Limb (tissue), 2 donors: ENCODE results near the gene KLK7.

Experiments used
- DNase-seq, 2 donors: peaks; one replicate each; pipeline ENCODE4 v3.0.0-alpha.2; 2016; ENCODE audit errors: extremely low spot score in 2 of 2

The KLK7 gene

GRCh38 chr19:50983625-50984292, at the start of gene KLK7:
Gene KLK7, minus strand, starts transcription at chr19:50983917. Its CDS starts 1,518 bp downstream, at chr19:50982399.
- no peak for DNase-seq

GRCh38 chr19:51031880-51032225, 48.1 kb upstream of the KLK7 start:
- DNase-seq, result no peak

- no peak for DNase-seq
These were observed 47.6 kb upstream of the KLK7 start for GRCh38 chr19:51031220-51031879.

- no peak for DNase-seq
These were observed 46.9 kb upstream of the KLK7 start for GRCh38 chr19:51030631-51031030.

- DNase-seq, result no peak
These were observed 46.0 kb upstream of the KLK7 start for GRCh38 chr19:51029718-51030117.

GRCh38 chr19:51027873-51028272, 44.2 kb upstream of the KLK7 start:
- DNase-seq, result no peak

- DNase-seq, result no peak
These were observed 43.5 kb upstream of the KLK7 start for GRCh38 chr19:51027126-51027806.

- DNase-seq, result no peak
These were observed 42.8 kb upstream of the KLK7 start, which contains the start of gene KLK11 for GRCh38 chr19:51026554-51026831. Gene KLK11, minus strand, starts transcription at chr19:51026616. Its CDS starts 985 bp downstream, at chr19:51025631.

GRCh38 chr19:51025809-51026553, 42.3 kb upstream of the KLK7 start:
- no peak for DNase-seq

- no peak for DNase-seq
These were observed 41.7 kb upstream of the KLK7 start for GRCh38 chr19:51025401-51025800.

- no peak for DNase-seq
These were observed 41.2 kb upstream of the KLK7 start for GRCh38 chr19:51024924-51025323.

- DNase-seq, result no peak
These were observed 40.2 kb upstream of the KLK7 start for GRCh38 chr19:51023946-51024345.

- no peak for DNase-seq
These were observed 38.8 kb upstream of the KLK7 start for GRCh38 chr19:51022526-51022925.

GRCh38 chr19:51020988-51021651, 37.4 kb upstream of the KLK7 start:
- peak in 1 of 2 donors; percentile 12 for DNase-seq

- DNase-seq, result no peak
These were observed 35.8 kb upstream of the KLK7 start, which contains the start of gene KLK10 for GRCh38 chr19:51019544-51019925. Gene KLK10, minus strand, starts transcription at chr19:51019709. Its CDS starts 579 bp downstream, at chr19:51019130.

- DNase-seq, result no peak
These were observed 35.2 kb upstream of the KLK7 start for GRCh38 chr19:51018745-51019543.

- DNase-seq, result peak in 1 of 2 donors; percentile 56
These were observed 33.3 kb upstream of the KLK7 start for GRCh38 chr19:51016798-51017683.

- DNase-seq, result no peak
These were observed 32.1 kb upstream of the KLK7 start for GRCh38 chr19:51015691-51016267.

GRCh38 chr19:51014242-51014641, 30.5 kb upstream of the KLK7 start:
- no peak for DNase-seq
